Measurements from ENCODE around the gene PFDN1. TPM values are rescaled to one million over a fixed set of nuclear protein-coding genes. Genes with fewer than 3 reads are reported as not detected.

The PFDN1 gene
- polyA plus RNA-seq, 1 donor (not counting 4 experiments of a cell fraction or from before 2014, with no cell fraction given): 79.0 TPM

GRCh38 chr5:140228364-140228837 lies 74.5 kb downstream of the PFDN1 start:
- H3K36me3 ChIP-seq (ENCODE audit: control insufficient read depth in 2 of 2, extremely low read depth in 1 of 2, insufficient read depth in 2 of 2, low read length in 2 of 2): peaks cover 0 to 1% of the 10 kb centered on the region in 2 experiments
- DNase-seq (ENCODE audit: low read depth, low spot score) (no peak), FAIRE-seq (no peak)
- no peaks in the 10 kb centered on the region for H3K9me3 ChIP-seq (ENCODE audit: control insufficient read depth, low read depth, low read length)
- no peak overlapping the region for H3K4me3 ChIP-seq (ENCODE audit: control insufficient read depth in 2 of 3, extremely low read depth in 1 of 3, insufficient read depth in 2 of 3, low read depth in 1 of 3, low read length in 3 of 3)
- TF ChIP-seq CTCF (optimal IDR thresholded peaks at IDR 0.05 in 1 of 3, IDR thresholded peaks at IDR 0.05 in 1 of 3, conservative IDR thresholded peaks at IDR 0.05 in 1 of 3; ENCODE audit: extremely low read depth in 1 of 3, insufficient read depth in 2 of 3, low read length in 3 of 3) (no peak), EZH2 (IDR thresholded peaks at IDR 0.05; ENCODE audit: low read length) (no peak)
- no peaks in the 10 kb centered on the region for H3K79me2 ChIP-seq (ENCODE audit: control insufficient read depth, insufficient read depth, low read length)
- dilution Hi-C loops (cut with MboI; ENCODE audit: extremely low pct_ligation_motif_present, low sequenced_read_pairs): no loop called here
- no peak overlapping the region for H2AFZ ChIP-seq (ENCODE audit: control insufficient read depth, low read length)
- H4K20me1 ChIP-seq (ENCODE audit: control insufficient read depth, extremely low read depth, insufficient read depth, low read length): no peaks in the 10 kb centered on the region
- no peaks in the 10 kb centered on the region for H3K4me1 ChIP-seq (ENCODE audit: control insufficient read depth, extremely low read depth, insufficient read depth, low read length)
- no peaks in the 10 kb centered on the region for H3K27me3 ChIP-seq (ENCODE audit: control insufficient read depth, extremely low read depth, insufficient read depth, low read length)
- no peak overlapping the region for H3K27ac ChIP-seq (ENCODE audit: control insufficient read depth, insufficient read depth, low read length)
- no peak overlapping the region for H3K4me2 ChIP-seq (ENCODE audit: control insufficient read depth, extremely low read depth, insufficient read depth, low read depth, low read length)
- H3K9me1 ChIP-seq (ENCODE audit: control insufficient read depth, extremely low read depth, insufficient read depth, low read length): no peaks in the 10 kb centered on the region
- H3K9ac ChIP-seq (ENCODE audit: control insufficient read depth, extremely low read depth, insufficient read depth, low read length): no peak overlapping the region

- no peaks in the 10 kb centered on the region for H3K9me3 ChIP-seq (ENCODE audit: control insufficient read depth, low read depth, low read length)
- H3K27me3 ChIP-seq (ENCODE audit: control insufficient read depth, extremely low read depth, insufficient read depth, low read length): no peaks in the 10 kb centered on the region
- peaks cover under 1% of the 10 kb centered on the region for H3K4me1 ChIP-seq (ENCODE audit: control insufficient read depth, extremely low read depth, insufficient read depth, low read length)
- H2AFZ ChIP-seq (ENCODE audit: control insufficient read depth, low read length): no peak overlapping the region
- no peak overlapping the region for H3K4me3 ChIP-seq (ENCODE audit: control insufficient read depth in 2 of 3, extremely low read depth in 1 of 3, insufficient read depth in 2 of 3, low read depth in 1 of 3, low read length in 3 of 3)
- H3K4me2 ChIP-seq (ENCODE audit: control insufficient read depth, extremely low read depth, insufficient read depth, low read depth, low read length): no peak overlapping the region
- no peak overlapping the region for H3K27ac ChIP-seq (ENCODE audit: control insufficient read depth, insufficient read depth, low read length)
- no peaks in the 10 kb centered on the region for H3K79me2 ChIP-seq (ENCODE audit: control insufficient read depth, insufficient read depth, low read length)
- dilution Hi-C loops (cut with MboI; ENCODE audit: extremely low pct_ligation_motif_present, low sequenced_read_pairs): no loop called here
- peaks cover 0 to 1% of the 10 kb centered on the region in 2 experiments for H3K36me3 ChIP-seq (ENCODE audit: control insufficient read depth in 2 of 2, extremely low read depth in 1 of 2, insufficient read depth in 2 of 2, low read length in 2 of 2)
- H3K9ac ChIP-seq (ENCODE audit: control insufficient read depth, extremely low read depth, insufficient read depth, low read length): no peak overlapping the region
- no peak for FAIRE-seq
- H4K20me1 ChIP-seq (ENCODE audit: control insufficient read depth, extremely low read depth, insufficient read depth, low read length): no peaks in the 10 kb centered on the region
- H3K9me1 ChIP-seq (ENCODE audit: control insufficient read depth, extremely low read depth, insufficient read depth, low read length): no peaks in the 10 kb centered on the region
- DNase-seq (ENCODE audit: low read depth, low spot score): no peak
- TF ChIP-seq EZH2 (IDR thresholded peaks at IDR 0.05; ENCODE audit: low read length) (no peak), CTCF (optimal IDR thresholded peaks at IDR 0.05 in 1 of 3, IDR thresholded peaks at IDR 0.05 in 1 of 3, conservative IDR thresholded peaks at IDR 0.05 in 1 of 3; ENCODE audit: extremely low read depth in 1 of 3, insufficient read depth in 2 of 3, low read length in 3 of 3) (no peak)
These were observed 75.9 kb downstream of the PFDN1 start for GRCh38 chr5:140227046-140227445.

Measured in keratinocyte (primary cell).